Tibial nerve (tissue), 4 donors: Measurements from ENCODE around the gene MGLL. TPM values are rescaled to one million over a fixed set of nuclear protein-coding genes. Genes with fewer than 3 reads are reported as not detected.

ENCODE experiments used
- DNase-seq, 2 donors: peaks; one replicate each; pipeline ENCODE4 v3.0.0-alpha.2; 2019; ENCODE audit warnings: low spot score in 2 of 2
- H3K27ac ChIP-seq, 4 donors: fragments of 200-600 bp; sonication (generic) in 3 of 4; one replicate each; pipeline ENCODE4 v1.5.1; 2017 to 2019; ENCODE audit warnings: mild to moderate bottlenecking in 1 of 4
- H3K27me3 ChIP-seq, 2 donors: fragments of 200-600 bp; sonication (generic) in 1 of 2; one replicate each; pipeline versions ENCODE4 v1.5.1 to v1.6.0; 2017 to 2019
- H3K36me3 ChIP-seq, 3 donors: fragments of 200-600 bp; sonication (generic); one replicate each; pipeline ENCODE4 v1.5.1; 2018 to 2019
- H3K4me1 ChIP-seq, 4 donors: fragments of 200-600 bp; sonication (generic) in 3 of 4; one replicate each; pipeline ENCODE4 v1.5.1; 2017 to 2019
- H3K4me3 ChIP-seq, 4 donors: fragments of 200-600 bp; sonication (generic) in 3 of 4; one replicate each; pipeline ENCODE4 v1.5.1; 2017 to 2019; ENCODE audit warnings: mild to moderate bottlenecking in 1 of 4, moderate library complexity in 1 of 4
- H3K9me3 ChIP-seq, 4 donors: fragments of 200-600 bp; sonication (generic) in 3 of 4; one replicate each; pipeline ENCODE4 v1.5.1; 2017 to 2019
- EP300 ChIP-seq, 2 donors: sonication (generic); formaldehyde crosslinking; IDR thresholded peaks; one replicate each; pipeline ENCODE4 v1.6.1; 2017; ENCODE audit warnings: antibody characterized with exemption in 2 of 2, mild to moderate bottlenecking in 1 of 2
- POLR2A ChIP-seq, 2 donors: fragments of 450-650 bp; IDR thresholded peaks; one replicate each; pipeline ENCODE4 v1.6.1; 2017; ENCODE audit warnings: antibody characterized with exemption in 2 of 2, mild to moderate bottlenecking in 2 of 2, moderate library complexity in 2 of 2
- WGBS, 2 donors: methylation state at CpG; one replicate each; pipeline ENCODE4 v1.1.5; 2018; 5-methylcytosine and 5-hydroxymethylcytosine counted together
- total RNA-seq, 4 donors: library from RNA; depleted of rRNA; stranded (reverse); fragments of >200 nt; gene quantifications; one replicate each; pipeline ENCODE4 v1.1.0, GENCODE V29; 2016
- TF ChIP-seq, protein P1 (sequence below), 5 experiments: fragments of 200-600 bp in 3 of 5; fragments of 450-650 bp in 2 of 5; sonication (generic) in 3 of 5; IDR thresholded peaks; one replicate each; pipeline ENCODE4 v1.5.1; 2016 to 2019; ENCODE audit warnings: antibody characterized with exemption in 5 of 5, mild to moderate bottlenecking in 3 of 5, moderate library complexity in 2 of 5

The MGLL gene
- total RNA-seq, 4 donors from 2014 or later = 67.5 to 96.6 (median 86.1) TPM

DNA sequence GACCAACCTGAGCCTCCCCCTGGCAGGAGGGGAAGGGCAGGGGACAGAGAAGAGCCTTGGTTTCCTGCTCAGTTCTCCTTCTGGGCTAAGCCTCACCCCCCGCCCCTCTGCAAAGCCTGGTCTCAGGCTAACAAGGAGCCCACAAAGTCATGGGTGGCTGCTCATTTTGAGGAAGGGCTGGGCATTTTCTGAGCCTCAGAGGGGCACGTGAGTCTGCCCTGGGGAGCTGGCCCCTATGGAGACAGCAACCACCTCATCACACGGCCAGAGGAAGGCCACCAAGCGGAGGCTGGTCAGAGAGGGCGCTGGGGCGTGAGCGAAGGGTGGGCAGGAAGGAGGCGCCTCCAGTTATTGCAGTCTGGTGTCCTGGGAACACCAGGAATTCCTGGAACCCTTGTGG, 130.8 kb downstream of the MGLL start:
- H3K36me3 ChIP-seq = peaks cover 0 to 35% (median 0%) of the 10 kb centered on the region in 3 donors
- no peaks in the 10 kb centered on the region for H3K27me3 ChIP-seq
- 70 to 81% methylated on average over 8 of the region's 8 CpGs for WGBS, 2 donors
- H3K4me3 ChIP-seq = no peak overlapping the region
- H3K4me1 ChIP-seq = peaks cover 0 to 54% (median 14%) of the 10 kb centered on the region in 4 donors
- DNase-seq = no peak
- no peak for TF ChIP-seq POLR2A (IDR thresholded peaks at IDR 0.05)
- TF ChIP-seq, protein P1, sequence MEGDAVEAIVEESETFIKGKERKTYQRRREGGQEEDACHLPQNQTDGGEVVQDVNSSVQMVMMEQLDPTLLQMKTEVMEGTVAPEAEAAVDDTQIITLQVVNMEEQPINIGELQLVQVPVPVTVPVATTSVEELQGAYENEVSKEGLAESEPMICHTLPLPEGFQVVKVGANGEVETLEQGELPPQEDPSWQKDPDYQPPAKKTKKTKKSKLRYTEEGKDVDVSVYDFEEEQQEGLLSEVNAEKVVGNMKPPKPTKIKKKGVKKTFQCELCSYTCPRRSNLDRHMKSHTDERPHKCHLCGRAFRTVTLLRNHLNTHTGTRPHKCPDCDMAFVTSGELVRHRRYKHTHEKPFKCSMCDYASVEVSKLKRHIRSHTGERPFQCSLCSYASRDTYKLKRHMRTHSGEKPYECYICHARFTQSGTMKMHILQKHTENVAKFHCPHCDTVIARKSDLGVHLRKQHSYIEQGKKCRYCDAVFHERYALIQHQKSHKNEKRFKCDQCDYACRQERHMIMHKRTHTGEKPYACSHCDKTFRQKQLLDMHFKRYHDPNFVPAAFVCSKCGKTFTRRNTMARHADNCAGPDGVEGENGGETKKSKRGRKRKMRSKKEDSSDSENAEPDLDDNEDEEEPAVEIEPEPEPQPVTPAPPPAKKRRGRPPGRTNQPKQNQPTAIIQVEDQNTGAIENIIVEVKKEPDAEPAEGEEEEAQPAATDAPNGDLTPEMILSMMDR (IDR thresholded peaks at IDR 0.05) = no peak
- peak overlapping the region in 2 of 4 donors; percentile 71 to 74 for H3K27ac ChIP-seq
- H3K9me3 ChIP-seq = no peaks in the 10 kb centered on the region

DNA sequence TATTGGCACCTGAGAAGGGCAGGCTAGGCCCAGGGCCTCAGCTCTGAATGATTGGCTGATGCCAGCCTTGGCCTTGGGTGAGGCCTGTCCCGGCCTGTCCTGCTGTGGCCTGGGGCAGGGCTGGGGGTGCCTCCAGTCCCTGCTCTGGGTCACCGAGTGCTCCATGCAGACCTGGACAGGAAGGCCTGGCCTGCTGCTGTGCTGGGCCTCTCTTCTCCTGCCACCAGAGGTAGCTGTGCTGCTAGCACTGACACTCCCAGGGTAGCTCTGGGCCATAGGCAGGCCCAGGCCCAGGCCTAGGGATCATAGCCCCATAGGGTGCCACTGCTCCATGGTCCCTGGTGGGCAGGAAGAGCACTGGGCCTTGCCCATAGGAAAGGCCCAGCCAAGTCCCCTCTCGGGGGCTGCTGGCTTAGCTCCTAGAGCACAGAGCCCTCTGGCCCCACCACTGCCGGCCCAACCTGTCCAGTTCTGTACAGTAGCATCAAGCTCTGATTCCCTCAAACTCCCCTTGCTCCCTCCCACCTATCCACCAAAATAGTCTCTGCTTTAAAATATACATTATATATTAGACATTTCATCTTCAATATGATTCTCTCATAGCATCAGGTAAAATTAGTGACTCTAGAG, 131.4 kb downstream of the MGLL start:
- H3K27me3 ChIP-seq = no peaks in the 10 kb centered on the region
- TF ChIP-seq, protein P1 (IDR thresholded peaks at IDR 0.05) = peak in 4 of 5 experiments; percentile 46 to 79 (median 56)
- no peak for TF ChIP-seq EP300 (IDR thresholded peaks at IDR 0.05)
- no peaks in the 10 kb centered on the region for H3K9me3 ChIP-seq
- H3K4me1 ChIP-seq = peaks cover 0 to 50% (median 12%) of the 10 kb centered on the region in 4 donors
- no peak for DNase-seq
- H3K4me3 ChIP-seq = no peak overlapping the region
- peak overlapping the region in 3 of 4 donors; percentile 22 to 74 (median 71) for H3K27ac ChIP-seq
- 70 to 76% methylated on average over 4 of the region's 4 CpGs for WGBS, 2 donors
- H3K36me3 ChIP-seq = peaks cover 0 to 35% (median 0%) of the 10 kb centered on the region in 3 donors

- WGBS, 2 donors = 34 to 49% methylated on average over 4 of the region's 4 CpGs
- peak overlapping the region in 3 of 4 donors; percentile 22 to 74 (median 71) for H3K27ac ChIP-seq
- peaks cover 0 to 35% (median 0%) of the 10 kb centered on the region in 3 donors for H3K36me3 ChIP-seq
- H3K4me3 ChIP-seq = no peak overlapping the region
- no peak for TF ChIP-seq POLR2A (IDR thresholded peaks at IDR 0.05)
- TF ChIP-seq EP300 (IDR thresholded peaks at IDR 0.05) = peak in 1 of 2 donors; percentile 11
- DNase-seq = no peak
- no peaks in the 10 kb centered on the region for H3K9me3 ChIP-seq
- H3K4me1 ChIP-seq = peaks cover 0 to 47% (median 12%) of the 10 kb centered on the region in 4 donors
- H3K27me3 ChIP-seq = no peaks in the 10 kb centered on the region
Measured at GRCh38 chr3:127690106-127690505, 132.2 kb downstream of the MGLL start.

GRCh38 chr3:127689266-127689860, 133.0 kb downstream of the MGLL start:
- Histone ChIP-seq H3K27me3 (no peaks in the 10 kb centered on the region), H3K36me3 (peaks cover 0 to 33% (median 0%) of the 10 kb centered on the region in 3 donors), H3K4me3 (no peak overlapping the region), H3K27ac (peak overlapping the region in 2 of 4 donors; percentile 49 to 74), H3K4me1 (peaks cover 0 to 54% (median 12%) of the 10 kb centered on the region in 4 donors), H3K9me3 (no peaks in the 10 kb centered on the region)
- WGBS, 2 donors = 81 to 84% methylated on average over 19 of the region's 19 CpGs
- TF ChIP-seq, protein P1 (IDR thresholded peaks at IDR 0.05) = no peak
- TF ChIP-seq EP300 (IDR thresholded peaks at IDR 0.05) (no peak), POLR2A (IDR thresholded peaks at IDR 0.05) (no peak)
- DNase-seq = peak in 1 of 2 donors; percentile 2

GRCh38 chr3:127688416-127689265, 133.7 kb downstream of the MGLL start:
- H3K4me1 ChIP-seq = peaks cover 0 to 61% (median 12%) of the 10 kb centered on the region in 4 donors
- H3K27ac ChIP-seq = peak overlapping the region in 2 of 4 donors; percentile 49
- peak in 1 of 2 donors; percentile 9 for DNase-seq
- H3K36me3 ChIP-seq = peaks cover 0 to 29% (median 0%) of the 10 kb centered on the region in 3 donors
- TF ChIP-seq EP300 (IDR thresholded peaks at IDR 0.05) = no peak
- TF ChIP-seq POLR2A (IDR thresholded peaks at IDR 0.05) = no peak
- TF ChIP-seq, protein P1 (IDR thresholded peaks at IDR 0.05) = no peak
- H3K9me3 ChIP-seq = no peaks in the 10 kb centered on the region
- no peak overlapping the region for H3K4me3 ChIP-seq
- 80% methylated on average over 20 of the region's 20 CpGs for WGBS, 2 donors
- no peaks in the 10 kb centered on the region for H3K27me3 ChIP-seq
